GM21528 (cell line): ENCODE results near the gene EFR3B.
"Not testable (repeated sequence)": the region's sequence is repeated elsewhere in the genome, so short reads cannot be mapped to it uniquely, and the experiment has no call there.

ENCODE experiments used
- ATAC-seq: cut with Tn5 transposase; IDR thresholded peaks from one replicate; pipeline ENCODE4 v1.9.1; 2021; ENCODE audit warnings: mild to moderate bottlenecking, moderate library complexity; ENCODE audit not compliant: unreplicated experiment, low FRiP score

Gene EFR3B

DNA sequence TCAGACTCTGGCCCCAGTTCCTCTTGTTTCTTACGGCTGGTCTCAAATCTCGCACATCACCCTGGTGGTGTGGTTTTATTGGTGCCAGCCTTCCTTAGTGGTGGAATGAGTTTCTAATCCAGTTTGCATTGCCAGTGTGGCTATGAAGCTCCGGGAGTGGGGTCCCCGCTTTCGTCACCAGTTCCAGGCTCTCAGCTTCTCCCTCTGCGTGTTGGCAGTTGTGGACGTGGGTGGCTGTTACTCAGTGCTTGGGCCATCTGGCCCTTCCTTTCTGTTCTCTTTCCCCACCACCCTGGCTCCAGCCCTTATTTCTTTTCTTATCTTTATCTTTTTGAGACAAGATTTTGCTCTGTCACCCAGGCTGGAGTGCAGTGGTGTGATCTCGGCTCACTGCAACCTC lies 30.1 kb downstream of the EFR3B start:
- ATAC-seq: no peak

DNA sequence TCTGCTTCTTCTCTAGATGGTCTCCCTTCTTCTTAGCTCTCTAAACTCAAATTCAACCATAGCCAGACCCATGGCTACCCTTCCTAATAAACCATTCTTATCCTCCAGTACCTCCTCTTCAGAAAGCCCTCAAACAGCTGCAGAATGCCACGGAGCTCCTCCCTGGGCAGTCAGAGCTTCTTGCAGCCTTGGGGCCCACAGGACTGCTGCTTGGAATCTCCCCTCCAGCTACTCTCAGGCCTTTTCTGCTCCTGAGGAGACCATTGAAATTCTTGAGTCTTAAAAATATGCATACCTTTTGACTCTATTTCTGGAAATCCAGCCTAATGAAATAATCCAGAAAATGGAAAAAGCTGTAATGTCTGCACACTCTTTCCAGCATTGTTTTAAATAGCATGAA lies 30.7 kb downstream of the EFR3B start:
- ATAC-seq: no peak

DNA sequence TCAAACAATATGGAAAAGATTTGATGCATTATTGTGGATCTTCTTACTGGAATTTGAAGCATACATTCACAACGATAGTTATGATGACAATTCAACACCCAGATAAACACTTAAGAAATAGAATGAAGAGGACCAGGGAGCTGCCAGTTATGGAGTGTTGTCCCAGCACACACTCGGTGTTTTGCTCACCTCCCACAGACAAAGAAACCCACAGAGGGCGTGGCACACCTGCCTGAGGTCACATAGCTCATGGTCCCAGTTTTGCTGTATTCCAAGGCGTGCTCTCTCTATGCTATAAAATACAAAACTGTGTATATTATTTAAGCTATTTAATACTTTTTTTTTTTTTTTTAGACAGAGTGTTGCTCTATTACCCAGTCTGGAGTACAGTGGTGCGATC lies 31.1 kb downstream of the EFR3B start:
- ATAC-seq: no peak

DNA sequence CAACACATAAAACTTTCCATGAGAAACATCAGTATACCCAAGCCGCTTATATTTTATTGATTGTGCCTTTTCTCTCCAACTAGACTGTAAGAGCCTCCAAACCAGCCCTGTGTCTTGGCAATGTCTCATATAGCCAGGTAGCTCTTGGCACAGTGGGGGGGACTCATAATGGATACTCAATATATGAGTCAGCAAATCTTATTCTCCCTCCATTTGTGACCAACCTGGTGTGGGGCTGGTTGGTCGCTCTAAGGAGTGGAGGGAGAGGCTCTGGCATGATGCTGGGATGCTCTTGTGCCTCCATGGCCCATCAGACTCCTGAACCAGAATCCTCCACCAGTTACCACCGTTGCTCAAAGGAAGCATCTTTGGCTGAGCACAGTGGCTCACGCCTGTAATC lies 32.0 kb downstream of the EFR3B start:
- no peak for ATAC-seq

DNA sequence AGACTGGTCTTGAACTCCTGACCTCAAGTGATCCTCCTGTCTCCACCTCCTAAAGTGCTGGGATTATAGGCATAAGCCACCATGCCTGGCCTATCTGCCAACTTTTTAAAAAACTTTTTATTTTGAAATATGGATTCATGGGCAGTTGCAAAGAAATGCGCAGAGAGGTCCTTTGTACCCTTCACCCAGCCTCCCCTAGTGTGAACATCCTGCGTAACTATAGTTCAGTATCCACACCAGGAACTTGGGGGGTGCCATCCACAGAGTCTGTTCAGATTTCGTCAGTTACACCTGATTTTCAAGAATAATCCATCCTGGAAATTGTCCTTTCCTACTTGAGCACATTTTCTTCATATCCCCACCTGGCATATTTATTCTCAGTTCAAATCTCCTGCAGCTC lies 33.0 kb downstream of the EFR3B start:
- ATAC-seq: no peak

DNA sequence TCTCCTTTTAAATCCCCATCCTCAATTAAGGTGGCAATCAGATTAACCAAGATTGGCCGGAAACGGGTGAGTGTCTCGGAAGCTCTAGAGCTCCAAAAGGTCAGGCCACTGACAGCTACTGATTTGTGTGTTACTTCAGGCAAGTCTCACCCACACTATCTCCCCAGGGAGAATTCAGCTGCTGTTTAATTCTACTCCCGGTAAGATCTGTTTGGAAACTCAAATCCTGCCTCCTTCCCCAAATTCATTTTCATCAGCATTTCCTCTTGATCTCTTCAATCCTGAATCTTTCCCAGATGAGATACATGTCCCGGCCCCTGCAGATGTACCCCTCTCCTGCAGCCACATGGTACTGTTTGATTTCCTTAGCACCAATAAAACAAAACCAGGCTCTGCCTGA lies 34.9 kb downstream of the EFR3B start:
- no peak for ATAC-seq

DNA sequence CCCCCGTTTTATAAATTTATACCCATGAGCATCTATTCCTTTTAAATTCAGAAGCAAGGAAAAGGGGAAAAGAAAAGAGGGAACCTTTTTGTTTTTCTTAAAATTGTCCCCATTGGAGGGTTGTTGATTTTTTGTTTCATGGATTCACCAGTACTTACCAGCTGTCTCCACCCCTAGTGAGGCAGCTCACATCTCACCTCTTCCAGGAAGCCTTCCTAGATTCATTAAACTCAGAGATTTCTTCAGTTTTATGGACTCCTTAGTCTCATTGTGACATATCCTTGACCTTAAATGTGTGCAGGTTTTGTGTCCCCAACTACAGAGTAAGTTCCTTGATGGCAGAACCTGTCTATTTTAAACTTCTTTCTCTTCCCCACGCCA lies 35.9 kb downstream of the EFR3B start:
- no peak for ATAC-seq

DNA sequence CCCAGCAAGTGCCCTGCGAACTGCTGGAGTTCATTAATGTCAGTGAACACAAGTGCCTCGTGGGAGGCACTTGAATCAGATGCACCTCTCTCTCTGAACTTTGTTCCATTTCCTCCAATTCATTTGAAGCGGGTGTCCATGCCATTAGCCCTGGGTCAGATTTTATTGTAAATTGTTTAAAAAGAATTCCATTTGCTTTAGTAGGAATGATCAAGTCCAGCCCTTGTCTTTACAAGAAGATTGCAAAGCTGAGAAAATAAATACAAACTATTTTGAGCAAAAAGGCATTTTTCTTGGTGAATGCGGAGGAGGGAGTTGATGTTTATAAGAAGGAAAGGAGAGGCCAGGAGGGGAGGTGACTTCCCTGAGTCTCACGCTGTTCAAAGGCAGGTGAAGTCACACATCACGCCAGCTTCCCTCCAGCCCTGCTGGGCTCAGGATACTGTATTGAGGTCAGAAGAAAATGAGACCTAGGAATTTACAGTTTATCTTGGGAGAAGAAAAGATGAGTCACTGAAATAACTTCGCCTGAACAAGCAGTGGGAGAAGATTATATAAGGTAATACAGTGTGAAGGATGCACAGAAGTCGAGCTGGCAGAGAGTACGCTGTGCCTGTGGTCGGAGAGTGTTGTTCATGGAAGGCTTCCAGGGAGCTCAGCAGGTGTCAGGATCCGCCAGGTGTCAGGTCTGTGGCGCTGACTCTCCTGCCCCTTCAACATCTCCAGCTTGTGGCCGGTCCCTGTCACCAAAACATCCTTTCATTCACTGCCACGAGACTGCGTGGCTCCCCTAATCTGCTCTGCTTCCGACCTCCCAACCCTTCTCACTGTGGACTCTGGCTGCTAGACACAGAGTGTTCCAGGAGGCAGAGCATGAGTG lies 36.5 kb downstream of the EFR3B start:
- ATAC-seq: no peak

DNA sequence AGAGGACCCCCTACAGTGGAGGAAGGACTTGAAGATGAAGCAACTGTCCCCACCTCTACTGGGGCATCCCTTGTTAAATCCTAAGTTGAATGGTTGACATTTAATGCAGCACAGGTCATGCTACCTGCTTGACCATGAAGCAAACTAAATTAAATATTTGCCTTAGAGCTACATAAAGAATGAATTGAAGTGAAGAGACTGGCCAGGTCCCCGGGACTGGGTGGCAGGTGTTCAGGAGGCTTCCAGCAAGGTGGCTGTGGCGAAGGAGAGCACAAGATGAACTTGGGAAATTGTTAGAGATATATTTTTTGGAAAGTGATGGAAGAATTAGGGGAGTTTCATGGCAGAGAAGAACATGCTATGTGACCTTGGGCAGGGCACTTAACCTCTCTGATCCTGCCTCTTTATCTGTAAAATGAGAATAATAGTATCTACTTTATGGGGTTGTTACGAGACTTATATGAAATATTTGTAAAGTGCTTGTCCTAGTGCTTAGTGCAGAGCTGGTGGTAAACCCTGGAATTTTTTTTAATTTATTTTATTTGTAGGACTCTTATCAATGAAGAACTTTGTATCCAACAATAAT lies 37.3 kb downstream of the EFR3B start:
- no peak for ATAC-seq

DNA sequence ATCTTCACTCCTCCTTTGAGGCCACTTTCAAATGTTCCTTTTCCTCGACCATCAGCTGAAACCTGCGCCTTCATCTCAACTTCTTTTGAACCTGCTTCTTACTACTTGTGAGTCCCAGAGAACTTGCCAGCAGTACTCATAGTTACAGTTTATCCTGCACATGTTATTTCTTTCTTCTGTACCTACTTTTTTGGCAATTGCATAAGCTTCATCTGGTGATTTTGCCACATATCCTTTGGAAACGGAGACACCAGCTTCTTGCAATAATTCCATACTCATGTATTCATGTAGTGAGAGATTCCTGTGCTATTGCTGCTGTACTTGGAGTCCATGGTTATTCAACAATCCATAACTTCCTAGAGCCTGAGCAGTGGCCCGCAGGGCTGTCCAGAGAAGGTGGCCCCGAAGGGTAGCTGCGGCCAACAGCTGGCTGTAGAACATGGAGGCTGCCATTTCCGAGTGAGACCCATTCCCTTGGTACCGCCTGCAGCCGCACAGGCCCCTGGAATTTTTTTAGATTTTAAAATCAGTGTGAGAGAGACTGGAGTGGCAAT lies 39.4 kb downstream of the EFR3B start:
- no peak for ATAC-seq

DNA sequence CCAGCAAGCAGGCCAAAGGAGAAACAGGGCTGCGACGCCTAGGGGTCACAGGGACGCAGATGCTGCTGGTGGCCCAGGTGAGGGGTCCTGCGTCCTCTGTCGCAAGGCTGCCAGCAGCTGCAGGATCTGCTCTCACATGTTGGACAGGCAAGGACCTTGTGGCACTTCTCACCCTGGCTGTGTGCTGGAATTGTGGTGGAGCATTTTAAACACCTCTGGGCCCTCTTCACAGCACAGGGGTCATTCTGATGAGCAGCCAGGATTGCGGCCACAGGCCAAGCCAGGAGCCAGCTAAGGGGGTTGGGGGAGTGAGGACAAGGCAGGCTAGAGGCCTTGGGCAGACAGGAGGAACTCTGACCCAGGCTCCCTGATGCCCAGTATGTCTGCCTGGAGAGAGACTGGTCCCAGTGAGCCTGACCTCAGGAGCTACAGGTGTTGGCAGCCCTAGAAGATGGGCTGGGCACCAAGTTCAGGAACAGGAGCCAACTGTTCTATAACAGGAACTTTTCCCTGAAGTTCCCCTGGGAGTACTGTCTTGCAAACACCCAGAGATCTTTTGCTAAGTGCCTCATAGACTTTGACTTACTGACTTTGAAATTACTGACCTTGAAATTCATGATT lies 40.2 kb downstream of the EFR3B start:
- ATAC-seq: no peak

DNA sequence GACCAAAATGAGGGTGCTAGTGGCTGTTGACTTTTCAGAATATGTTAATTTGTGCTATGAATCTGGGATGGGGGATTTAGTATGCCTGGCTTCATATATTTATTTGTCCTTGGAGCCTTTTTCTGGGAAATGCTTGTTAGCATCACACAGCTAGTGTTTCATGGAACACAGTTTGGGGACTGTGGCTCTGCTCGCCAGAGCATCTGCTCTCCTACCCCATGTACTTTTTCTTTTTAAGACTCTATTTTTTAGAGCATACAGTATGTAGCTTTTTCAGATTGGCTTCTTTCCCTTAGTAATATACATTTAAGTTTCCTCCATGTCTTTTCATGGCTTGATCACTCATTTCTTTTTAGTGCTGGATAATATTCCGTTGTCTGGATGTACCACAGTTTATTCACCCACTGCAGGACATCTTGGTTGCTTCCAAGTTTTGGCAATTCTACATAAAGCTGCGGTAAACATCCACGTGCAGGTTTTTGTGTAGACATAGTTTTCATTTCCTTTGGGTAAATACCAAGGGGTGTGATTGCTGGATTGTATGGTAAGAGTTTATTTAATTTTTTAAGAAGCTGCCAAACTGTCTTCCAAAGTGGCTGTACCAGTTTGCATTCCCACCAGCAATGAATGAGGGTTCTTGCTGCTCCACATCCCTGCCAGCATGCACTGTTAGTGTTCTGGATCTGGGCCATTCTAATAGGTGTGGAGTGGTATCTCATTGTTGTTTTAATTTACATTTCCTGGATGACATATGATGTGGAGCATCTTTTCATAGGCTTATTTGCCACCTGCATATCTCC lies 44.1 kb downstream of the EFR3B start:
- ATAC-seq: no peak

DNA sequence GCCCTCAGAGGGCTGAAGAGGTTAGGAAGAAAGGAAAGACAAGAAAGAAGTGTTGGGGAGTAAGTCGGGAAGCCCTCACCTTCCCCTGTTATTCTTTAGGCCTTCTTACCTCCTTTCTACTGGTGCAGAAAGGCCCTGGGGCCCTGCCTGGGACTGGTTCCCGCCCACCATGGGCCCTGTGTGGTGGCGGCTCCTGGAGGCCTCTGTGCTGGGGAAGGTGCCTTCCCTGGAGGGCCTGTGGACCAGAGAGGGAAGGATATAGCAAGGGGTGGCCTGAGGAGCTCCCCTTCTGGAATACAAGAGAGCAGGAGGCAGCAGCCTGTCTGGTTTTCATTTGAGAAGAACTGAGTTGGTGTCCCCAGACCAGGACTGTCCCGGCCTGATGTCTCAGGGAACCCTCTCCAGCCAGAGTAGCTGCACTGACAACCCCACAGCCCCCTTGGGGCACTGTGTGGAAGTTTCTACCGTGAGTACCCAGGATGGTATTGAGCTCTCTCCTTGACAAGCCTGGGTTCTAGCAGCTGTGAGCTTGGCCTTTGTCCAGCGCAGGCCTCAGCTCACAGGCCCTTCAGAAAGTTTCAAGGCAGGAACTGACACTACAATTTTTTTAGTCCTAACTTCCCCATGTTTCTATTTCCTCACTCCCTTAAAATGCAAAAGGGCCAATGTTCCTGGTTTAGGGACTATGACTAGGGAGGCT lies 47.1 kb downstream of the EFR3B start:
- ATAC-seq: no peak

DNA sequence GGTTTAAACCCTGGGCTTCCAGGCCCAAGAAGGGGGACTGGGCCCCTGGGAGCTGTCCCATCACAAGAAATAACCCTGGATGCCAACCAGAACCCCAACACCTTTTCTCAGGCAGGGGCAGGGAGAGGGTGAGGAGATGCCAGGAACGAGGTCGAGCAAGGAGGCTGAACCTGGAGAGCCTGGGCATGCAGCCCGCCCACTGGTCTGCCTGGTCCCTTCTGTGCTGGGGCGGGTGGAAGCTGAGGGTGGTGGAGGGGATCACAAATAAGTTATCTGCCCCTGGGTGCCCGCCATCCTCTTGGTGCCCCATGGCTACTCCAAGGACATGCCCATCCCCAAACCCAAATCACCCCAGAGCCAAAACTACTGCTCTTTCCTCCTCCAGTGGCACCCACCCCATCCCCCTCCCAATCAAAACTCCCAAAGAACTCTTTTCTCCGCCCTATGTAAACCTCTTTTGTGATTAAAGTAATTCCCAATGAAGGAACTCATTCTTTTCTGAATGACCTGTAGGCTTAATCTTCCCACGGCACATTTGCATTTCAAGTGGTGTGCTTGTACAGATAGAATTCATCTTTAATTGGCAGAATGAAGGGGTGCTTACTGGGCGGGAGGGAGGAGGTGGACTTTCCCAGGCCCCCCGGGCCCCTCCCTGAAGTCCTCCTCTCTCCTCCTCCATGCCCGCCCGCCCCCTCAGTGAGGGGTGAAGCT lies 47.9 kb downstream of the EFR3B start:
- ATAC-seq: no peak

DNA sequence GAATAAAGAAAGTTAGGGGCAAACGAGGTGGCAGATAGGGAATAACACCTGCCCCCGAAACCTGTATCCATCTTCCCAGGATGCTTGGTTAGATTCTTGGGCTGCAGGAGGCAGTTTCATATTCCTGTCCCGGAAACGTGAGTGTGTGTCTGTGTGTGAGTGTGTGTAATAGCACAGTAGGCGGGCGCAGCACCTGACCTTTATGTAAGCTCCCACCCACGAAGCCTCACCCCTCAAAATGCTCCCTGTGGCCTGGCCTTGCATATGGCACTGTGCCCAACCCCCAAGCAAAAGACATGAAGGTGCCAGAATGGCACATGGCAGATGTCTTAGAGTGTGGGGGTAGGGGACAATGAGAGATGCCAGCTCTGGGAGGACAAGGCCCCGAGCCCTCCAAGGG lies 48.9 kb downstream of the EFR3B start:
- no peak for ATAC-seq

DNA sequence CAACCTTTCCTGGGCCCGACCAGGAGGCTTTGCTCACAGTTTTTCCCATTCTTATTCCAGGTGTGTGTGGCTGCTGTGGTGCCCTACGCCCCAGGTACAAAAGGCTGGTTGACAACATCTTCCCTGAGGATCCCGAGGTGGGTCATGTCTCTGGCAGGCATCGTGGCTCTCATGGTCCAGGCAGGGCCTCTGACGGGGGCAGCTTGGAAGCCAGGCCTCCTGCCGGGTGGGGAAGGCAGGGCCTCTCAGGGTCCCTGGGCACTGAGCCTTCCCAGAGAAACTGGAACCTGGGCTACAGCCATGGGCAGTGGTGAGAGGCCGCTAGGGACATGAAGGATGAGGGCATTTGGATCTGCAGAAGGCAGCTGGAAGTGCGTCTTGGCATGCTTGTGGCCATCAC lies 49.4 kb downstream of the EFR3B start:
- no peak for ATAC-seq

DNA sequence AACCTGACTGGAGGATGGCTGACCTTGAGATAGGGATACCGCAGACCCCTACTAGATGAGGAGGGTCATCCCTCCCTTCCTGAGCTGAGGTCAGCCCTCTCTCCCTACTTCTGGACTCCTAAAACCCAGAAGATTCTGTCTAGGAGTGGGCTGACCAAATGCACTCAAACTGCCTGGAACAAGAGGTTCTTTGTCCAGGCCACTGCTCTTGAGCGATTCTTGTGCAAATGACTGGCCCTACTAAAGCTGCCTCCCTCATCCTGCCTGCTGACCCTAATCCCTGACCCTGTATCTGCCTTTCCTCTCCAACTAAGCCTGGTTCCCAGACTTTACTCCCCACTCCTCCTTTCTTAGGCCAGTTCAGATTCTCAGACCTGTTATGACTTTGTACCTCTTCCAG lies 56.2 kb downstream of the EFR3B start:
- no peak for ATAC-seq

DNA sequence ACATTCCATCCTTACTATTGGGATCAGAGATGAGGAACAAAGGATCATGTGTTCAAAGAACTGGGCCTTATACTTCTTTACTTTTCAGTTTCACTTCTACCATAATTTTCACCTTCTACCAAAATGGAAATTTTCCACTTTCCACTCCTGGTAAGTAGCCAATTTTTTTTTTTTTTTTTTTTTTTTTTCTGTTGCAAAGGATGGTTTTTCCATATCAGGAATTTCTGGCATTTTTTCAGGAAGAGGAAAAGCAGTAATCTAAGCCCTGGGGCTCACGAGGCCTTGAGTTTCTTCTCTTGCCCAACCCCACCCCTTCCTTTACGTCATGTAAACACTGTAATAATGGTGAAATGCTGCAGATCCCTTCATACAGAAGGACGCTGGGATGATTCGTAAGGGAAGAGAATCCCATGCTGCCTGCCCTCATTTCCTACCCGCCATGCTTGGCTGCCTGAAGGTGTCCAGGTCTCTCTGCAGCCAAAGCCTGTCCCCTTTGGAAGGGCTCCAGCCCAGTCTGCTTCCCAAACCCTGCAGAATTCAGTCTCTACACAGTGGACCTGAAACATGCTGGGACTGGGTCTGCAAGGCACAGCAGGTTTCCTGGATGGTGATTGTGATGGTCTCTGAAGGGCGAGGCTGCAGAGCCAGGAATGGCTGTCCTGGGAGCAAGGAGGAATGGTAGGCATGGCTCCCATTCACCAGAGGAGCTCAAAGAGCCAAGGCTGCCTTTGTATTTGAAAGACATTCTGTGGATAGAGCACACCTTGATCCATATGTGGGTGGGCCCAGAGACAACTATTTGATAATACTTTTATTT lies 57.0 kb downstream of the EFR3B start:
- ATAC-seq: no peak

DNA sequence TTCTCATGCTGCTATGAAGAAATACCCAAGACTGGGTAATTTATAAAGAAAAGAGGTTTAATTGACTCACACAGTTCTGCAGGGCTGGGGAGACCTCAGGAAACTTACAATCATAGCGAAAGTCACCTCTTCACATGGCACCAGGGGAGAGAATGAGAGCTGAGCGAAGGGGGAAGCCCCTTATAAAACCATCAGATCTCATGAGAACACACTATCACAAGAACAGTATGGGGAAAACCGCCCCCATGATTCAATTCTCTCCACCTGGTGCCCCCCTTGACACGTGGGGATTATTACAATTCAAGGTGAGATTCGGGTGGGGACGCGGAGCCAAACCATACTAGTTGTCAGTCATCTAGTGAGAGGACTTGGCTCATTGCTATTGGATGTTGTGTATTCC lies 60.5 kb downstream of the EFR3B start:
- not testable (repeated sequence) for ATAC-seq
